ENCODE data around the gene DNAH6.
"Not testable (repeated sequence)": the region's sequence is repeated elsewhere in the genome, so short reads cannot be mapped to it uniquely, and the experiment has no call there.

DNAH6 gene

GRCh38 chr2:84515788-84516187, 510 bp upstream of the DNAH6 start:
- no peak for DNase-seq

- DNase-seq: no peak
Measured at GRCh38 chr2:84519332-84519957, 3.1 kb downstream of the DNAH6 start.

- DNase-seq: no peak
Measured at GRCh38 chr2:84526562-84526961, 10.3 kb downstream of the DNAH6 start.

GRCh38 chr2:84527137-84528129, 11.1 kb downstream of the DNAH6 start:
- no peak for DNase-seq

GRCh38 chr2:84532291-84532690, 16.0 kb downstream of the DNAH6 start:
- no peak for DNase-seq

GRCh38 chr2:84534225-84534624, 17.9 kb downstream of the DNAH6 start:
- DNase-seq: no peak

GRCh38 chr2:84537251-84537650, 21.0 kb downstream of the DNAH6 start:
- DNase-seq: no peak

- no peak for DNase-seq
Measured at GRCh38 chr2:84539729-84540128, 23.4 kb downstream of the DNAH6 start.

- DNase-seq: no peak
Measured at GRCh38 chr2:84545005-84545404, 28.7 kb downstream of the DNAH6 start.

GRCh38 chr2:84546551-84546950, 30.3 kb downstream of the DNAH6 start:
- DNase-seq: no peak

- no peak for DNase-seq
Measured at GRCh38 chr2:84548303-84548702, 32.0 kb downstream of the DNAH6 start.

- no peak for DNase-seq
Measured at GRCh38 chr2:84550916-84551315, 34.6 kb downstream of the DNAH6 start.

GRCh38 chr2:84551526-84551925, 35.2 kb downstream of the DNAH6 start:
- DNase-seq: not testable (repeated sequence)

GRCh38 chr2:84556190-84556589, 39.9 kb downstream of the DNAH6 start:
- DNase-seq: no peak

- no peak for DNase-seq
Measured at GRCh38 chr2:84559838-84560237, 43.5 kb downstream of the DNAH6 start.

- no peak for DNase-seq
Measured at GRCh38 chr2:84579661-84580060, 63.4 kb downstream of the DNAH6 start.

- no peak for DNase-seq
Measured at GRCh38 chr2:84603911-84604310, 87.6 kb downstream of the DNAH6 start.

GRCh38 chr2:84613082-84613481, 96.8 kb downstream of the DNAH6 start:
- DNase-seq: no peak

GRCh38 chr2:84619794-84620371, 103.6 kb downstream of the DNAH6 start:
- DNase-seq: no peak

GRCh38 chr2:84628486-84628885, 112.2 kb downstream of the DNAH6 start:
- no peak for DNase-seq

- DNase-seq: no peak
Measured at GRCh38 chr2:84629550-84629949, 113.3 kb downstream of the DNAH6 start.

GRCh38 chr2:84631047-84631446, 114.7 kb downstream of the DNAH6 start:
- no peak for DNase-seq

GRCh38 chr2:84631985-84632384, 115.7 kb downstream of the DNAH6 start:
- DNase-seq: no peak
